NT2/D1 (cell line): ENCODE data around the gene MEGF8.

ENCODE experiments used
- SUZ12 ChIP-seq: IDR thresholded peaks from 2 replicates; pipeline ENCODE4 v1.6.1; 2011; ENCODE audit not compliant: insufficient read length, insufficient read depth; ENCODE audit errors: extremely low read depth
- YY1 ChIP-seq: IDR thresholded peaks from 2 replicates; pipeline ENCODE4 v1.6.1; 2011; ENCODE audit not compliant: insufficient read length, insufficient read depth
- ZNF274 ChIP-seq: IDR thresholded peaks from 2 replicates; pipeline ENCODE4 v1.6.1; 2011; ENCODE audit warnings: mild to moderate bottlenecking, low read depth, low read length

DNA sequence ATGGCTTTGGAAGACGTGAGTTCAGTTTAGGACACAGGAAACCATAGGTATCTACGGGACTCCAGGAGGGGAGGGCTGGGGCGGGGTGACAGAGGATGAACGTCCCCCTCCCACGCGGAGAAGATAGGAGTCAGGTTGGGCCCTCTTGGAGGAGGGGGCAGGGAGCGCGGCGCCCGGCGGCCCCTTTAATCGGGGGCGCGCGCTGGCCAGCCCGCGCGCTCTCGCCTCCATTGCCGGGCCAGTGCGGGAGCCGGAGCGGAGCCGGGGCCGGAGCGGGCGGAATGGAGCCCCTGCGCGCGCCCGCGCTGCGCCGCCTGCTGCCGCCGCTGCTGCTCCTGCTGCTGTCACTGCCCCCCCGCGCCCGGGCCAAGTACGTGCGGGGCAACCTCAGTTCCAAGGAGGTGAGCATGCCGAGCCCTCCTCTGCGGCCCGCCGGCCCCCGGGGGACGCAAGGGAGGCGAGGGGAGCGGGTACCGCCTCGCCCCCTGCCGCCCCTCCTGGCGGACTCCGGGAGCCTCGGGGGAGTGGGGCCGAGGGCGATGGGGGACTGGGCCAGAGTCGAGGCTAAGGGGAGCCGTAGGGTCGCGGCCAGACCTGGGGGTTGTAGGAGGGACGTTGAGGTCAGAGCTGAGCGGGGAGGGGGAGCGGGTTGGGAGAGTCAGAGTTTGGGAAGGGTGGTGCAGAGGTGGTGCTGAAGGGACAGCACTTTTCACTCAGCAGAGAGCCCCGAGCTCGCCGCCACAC is 12.2 kb upstream of the MEGF8 start, which contains the start of gene TMEM145:
- TF ChIP-seq ZNF274 (no peak), YY1 (no peak), SUZ12 (no peak)
